ENCODE results near the gene COL12A1. TPM values are rescaled to one million over a fixed set of nuclear protein-coding genes. Genes with fewer than 3 reads are reported as not detected.

Gene COL12A1
- total and polyA plus RNA-seq, 2 donors (not counting 1 experiment from before 2014, with no cell fraction given), result not detected

GRCh38 chr6:75124983-75125382 is 80.9 kb downstream of the COL12A1 start:
- Histone ChIP-seq H3K4me2 (replicated peaks; ENCODE audit: low read depth, low read length, poor library complexity, severe bottlenecking) (no peak overlapping the region), H3K27me3 (replicated peaks in 1 of 4; ENCODE audit: control extremely low read depth in 1 of 4, control insufficient read depth in 3 of 4, insufficient read depth in 4 of 4, low read length in 3 of 4) (no peaks in the 10 kb centered on the region), H3K9ac (ENCODE audit: low read length) (no peak overlapping the region), H3K9me3 (ENCODE audit: control extremely low read depth in 1 of 3, control insufficient read depth in 2 of 3, insufficient read depth in 1 of 3, low read length in 2 of 3) (no peaks in the 10 kb centered on the region), H3K36me3 (replicated peaks in 1 of 2; ENCODE audit: control extremely low read depth in 1 of 2, control insufficient read depth in 1 of 2, extremely low read depth in 1 of 2, insufficient read depth in 2 of 2, low read length in 1 of 2) (no peaks in the 10 kb centered on the region), H3K27ac (ENCODE audit: low read length in 2 of 2) (no peak overlapping the region), H4K20me1 (ENCODE audit: control insufficient read depth, insufficient read depth, low read length, poor library complexity, severe bottlenecking) (no peaks in the 10 kb centered on the region), H3K79me2 (ENCODE audit: control insufficient read depth, insufficient read depth, low read length) (no peaks in the 10 kb centered on the region), H3K4me3 (ENCODE audit: control extremely low read depth in 1 of 5, extremely low read depth in 1 of 5, insufficient read depth in 1 of 5, low read depth in 2 of 5, low read length in 4 of 5) (no peak overlapping the region), H3K4me1 (ENCODE audit: control insufficient read depth in 2 of 2, insufficient read depth in 2 of 2, low read length in 2 of 2) (no peaks in the 10 kb centered on the region), H2AFZ (ENCODE audit: insufficient read depth, low read depth, low read length, poor library complexity, severe bottlenecking) (no peak overlapping the region)
- ATAC-seq (ENCODE audit: low read depth) (no peak), DNase-seq (no peak)
- Mint-ChIP-seq H3K27ac (no peak overlapping the region), H3K9me3 (ENCODE audit: insufficient read depth) (no peaks in the 10 kb centered on the region), H3K4me3 (no peak overlapping the region), H3K4me1 (no peaks in the 10 kb centered on the region), H3K27me3 (peaks cover 3% of the 10 kb centered on the region)
- POLR2A ChIA-PET, result no interaction called here
- TF ChIP-seq EZH2 (IDR thresholded peaks at IDR 0.05; ENCODE audit: borderline replicate concordance, insufficient read depth, low read depth, low read length, poor library complexity, severe bottlenecking) (no peak), CTCF (IDR thresholded peaks at IDR 0.05) (no peak)
- CTCF ChIA-PET, result no interaction called here
- intact Hi-C loops (cut with micrococcal nuclease), result no loop called here
- WGBS (ENCODE audit: insufficient coverage), result no CpG with 5 or more reads among the region's 2 CpGs

GRCh38 chr6:75124085-75124484 is 81.8 kb downstream of the COL12A1 start:
- CTCF ChIA-PET, result no interaction called here
- H3K36me3 ChIP-seq (replicated peaks in 1 of 2; ENCODE audit: control extremely low read depth in 1 of 2, control insufficient read depth in 1 of 2, extremely low read depth in 1 of 2, insufficient read depth in 2 of 2, low read length in 1 of 2), result no peaks in the 10 kb centered on the region
- Mint-ChIP-seq H3K4me3 (no peak overlapping the region), H3K9me3 (ENCODE audit: insufficient read depth) (no peaks in the 10 kb centered on the region), H3K27me3 (peaks cover 3% of the 10 kb centered on the region), H3K27ac (no peak overlapping the region), H3K4me1 (no peaks in the 10 kb centered on the region)
- H3K4me3 ChIP-seq (ENCODE audit: control extremely low read depth in 1 of 5, extremely low read depth in 1 of 5, insufficient read depth in 1 of 5, low read depth in 2 of 5, low read length in 4 of 5), result no peak overlapping the region
- TF ChIP-seq EZH2 (IDR thresholded peaks at IDR 0.05; ENCODE audit: borderline replicate concordance, insufficient read depth, low read depth, low read length, poor library complexity, severe bottlenecking) (no peak), CTCF (IDR thresholded peaks at IDR 0.05) (no peak)
- H3K4me2 ChIP-seq (replicated peaks; ENCODE audit: low read depth, low read length, poor library complexity, severe bottlenecking), result no peak overlapping the region
- ATAC-seq (ENCODE audit: low read depth) (no peak), DNase-seq (no peak)
- H3K9ac ChIP-seq (ENCODE audit: low read length), result no peak overlapping the region
- H3K9me3 ChIP-seq (ENCODE audit: control extremely low read depth in 1 of 3, control insufficient read depth in 2 of 3, insufficient read depth in 1 of 3, low read length in 2 of 3), result no peaks in the 10 kb centered on the region
- no peaks in the 10 kb centered on the region for H3K27me3 ChIP-seq (replicated peaks in 1 of 4; ENCODE audit: control extremely low read depth in 1 of 4, control insufficient read depth in 3 of 4, insufficient read depth in 4 of 4, low read length in 3 of 4)
- no peaks in the 10 kb centered on the region for H4K20me1 ChIP-seq (ENCODE audit: control insufficient read depth, insufficient read depth, low read length, poor library complexity, severe bottlenecking)
- POLR2A ChIA-PET, result no interaction called here
- H3K27ac ChIP-seq (ENCODE audit: low read length in 2 of 2), result no peak overlapping the region
- no CpG with 5 or more reads among the region's 2 CpGs for WGBS (ENCODE audit: insufficient coverage)
- intact Hi-C loops (cut with micrococcal nuclease), result no loop called here
- no peaks in the 10 kb centered on the region for H3K79me2 ChIP-seq (ENCODE audit: control insufficient read depth, insufficient read depth, low read length)
- H2AFZ ChIP-seq (ENCODE audit: insufficient read depth, low read depth, low read length, poor library complexity, severe bottlenecking), result no peak overlapping the region
- H3K4me1 ChIP-seq (ENCODE audit: control insufficient read depth in 2 of 2, insufficient read depth in 2 of 2, low read length in 2 of 2), result no peaks in the 10 kb centered on the region

Measured in B cell (primary cell).